K562 (cell line): Measurements from ENCODE around the gene PEX10. TPM values are rescaled to one million over a fixed set of nuclear protein-coding genes. Genes with fewer than 3 reads are reported as not detected.

Experiments
- ARNT ChIP-seq, 2 experiments: fragments of 450-650 bp; IDR thresholded peaks; 2 replicates each; pipeline ENCODE4 v1.6.1; 2016; ENCODE audit warnings: mild to moderate bottlenecking in 1 of 2
- CBX3 ChIP-seq, 2 experiments: IDR thresholded peaks; 1 replicate in 1 of 2; 2 replicates in 1 of 2; pipeline ENCODE4 v1.6.1; 2012; ENCODE audit warnings: inconsistent platforms in 2 of 2, low read length in 2 of 2, borderline replicate concordance in 1 of 2, control low read depth in 1 of 2
- EP400 ChIP-seq: fragments of 450-650 bp; IDR thresholded peaks from 2 replicates; pipeline ENCODE4 v1.6.1; 2017; ENCODE audit warnings: antibody characterized with exemption, mild to moderate bottlenecking, moderate library complexity
- FOSL1 ChIP-seq: fragments of 200-800 bp; sonication (Bioruptor generic); conservative IDR thresholded peaks from 2 replicates; pipeline ENCODE4 v1.6.1; 2016; ENCODE audit warnings: missing genetic modification characterization, missing compliant biosample characterization
- FOXJ3 ChIP-seq: sonication (generic); formaldehyde crosslinking; IDR thresholded peaks from 2 replicates; pipeline ENCODE4 v1.4.0; 2020; ENCODE audit warnings: mild to moderate bottlenecking, missing genetic modification reagents
- GATAD2A ChIP-seq: fragments of 450-650 bp; IDR thresholded peaks from 2 replicates; pipeline ENCODE4 v1.6.1; 2017
- GMEB1 ChIP-seq: fragments of 250-450 bp; sonication (Bioruptor Pico); IDR thresholded peaks from 2 replicates; pipeline ENCODE4 v1.4.0; 2020; ENCODE audit warnings: mild to moderate bottlenecking
- GTF2E2 ChIP-seq: fragments of 200-800 bp; sonication (Bioruptor generic); IDR thresholded peaks from 2 replicates; pipeline ENCODE4 v1.6.1; 2016; ENCODE audit warnings: missing genetic modification characterization, missing compliant biosample characterization
- HEY1 ChIP-seq: fragments of 250-450 bp; sonication (Bioruptor Pico); IDR thresholded peaks from 2 replicates; pipeline ENCODE4 v1.5.0; 2020; ENCODE audit warnings: mild to moderate bottlenecking, moderate library complexity, borderline replicate concordance
- MEIS2 ChIP-seq: fragments of 450-650 bp; IDR thresholded peaks from 2 replicates; pipeline ENCODE4 v1.6.1; 2014; ENCODE audit warnings: mild to moderate bottlenecking; ENCODE audit not compliant: partially characterized antibody
- NBN ChIP-seq: fragments of 450-650 bp; IDR thresholded peaks from 2 replicates; pipeline ENCODE4 v1.6.1; 2016; ENCODE audit warnings: low read depth, mild to moderate bottlenecking
- RBM22 ChIP-seq: fragments of 200-400 bp; formaldehyde crosslinking; IDR thresholded peaks from 2 replicates; pipeline ENCODE4 v1.6.1; 2018; ENCODE audit warnings: low read length, low read depth; ENCODE audit not compliant: poor library complexity, severe bottlenecking
- RFX7 ChIP-seq: fragments of 250-450 bp; sonication (Bioruptor Pico); IDR thresholded peaks from 2 replicates; pipeline ENCODE4 v1.5.1; 2021; ENCODE audit warnings: mild to moderate bottlenecking
- SNRNP70 ChIP-seq: fragments of 200-400 bp; formaldehyde crosslinking; optimal IDR thresholded peaks from 2 replicates; pipeline ENCODE3; 2017; ENCODE audit warnings: low read depth, low read length
- SRSF9 ChIP-seq: fragments of 200-400 bp; formaldehyde crosslinking; IDR thresholded peaks from 2 replicates; pipeline ENCODE4 v1.6.1; 2017; ENCODE audit warnings: low read depth, low read length, borderline replicate concordance
- ZNF146 ChIP-seq: IDR thresholded peaks from one replicate; pipeline ENCODE4 v1.6.1; 2018; ENCODE audit warnings: missing compliant biosample characterization; ENCODE audit not compliant: unreplicated experiment
- ZNF384 ChIP-seq: IDR thresholded peaks from 2 replicates; pipeline ENCODE4 v1.6.1; 2012; ENCODE audit warnings: low read depth, low read length, improper control_type of control experiment
- ZNF436 ChIP-seq: fragments of 250-450, 450-650 bp; sonication (Bioruptor Pico); formaldehyde crosslinking; IDR thresholded peaks from 2 replicates; pipeline ENCODE4 v1.7.0; 2020; ENCODE audit warnings: mild to moderate bottlenecking
- ZNF644 ChIP-seq: fragments of 200-800 bp; sonication (Bioruptor generic); IDR thresholded peaks from 2 replicates; pipeline ENCODE4 v1.6.1; 2016; ENCODE audit warnings: low read depth, missing genetic modification characterization, missing compliant biosample characterization
- ZSCAN32 ChIP-seq: fragments of 450-650 bp; formaldehyde crosslinking; IDR thresholded peaks from 2 replicates; pipeline ENCODE4 v1.4.0; 2020; ENCODE audit warnings: mild to moderate bottlenecking, moderate library complexity
- polyA plus RNA-seq, 8 experiments: library from polyadenylated mRNA; depleted of rRNA in 4 of 8; stranded (reverse) in 5 of 8; unstranded in 3 of 8; fragments of >200 nt; fragmentation: Nextera tagmentation in 2 of 8; fragmentation: Illumina TruSeq in 1 of 8; extraction: Ambion mirVana in 2 of 8; extraction: Trizol in 1 of 8; gene quantifications; 2 replicates each; pipeline versions ENCODE4 v1.2.1 to v1.2.3, GENCODE V29; 2011 to 2014; ENCODE audit warnings: inconsistent platforms in 1 of 8, missing spikeins in 1 of 8
- total RNA-seq, 7 experiments: library from RNA; depleted of rRNA in 6 of 7; stranded (reverse); fragments of >200 nt in 6 of 7; fragmentation: Illumina TruSeq in 2 of 7; extraction: Trizol in 2 of 7; gene quantifications; 2 replicates each; pipeline versions ENCODE4 v1.2.1 to v1.2.3, GENCODE V29; 2011 to 2021; ENCODE audit warnings: low replicate concordance in 1 of 7
- TF ChIP-seq, protein P1 (sequence below): sonication (generic); formaldehyde crosslinking; IDR thresholded peaks from 2 replicates; pipeline ENCODE4 v1.8.1; 2023; ENCODE audit warnings: mild to moderate bottlenecking, missing genetic modification reagents
- TF ChIP-seq, protein P2 (sequence below): fragments of 250-450 bp; sonication (Bioruptor Pico); IDR thresholded peaks from 2 replicates; pipeline ENCODE4 v1.9.0; 2021; ENCODE audit warnings: mild to moderate bottlenecking, inconsistent platforms
- TF ChIP-seq, protein P3 (sequence below): fragments of 450-650 bp; IDR thresholded peaks from 2 replicates; pipeline ENCODE4 v1.6.1; 2016; ENCODE audit warnings: antibody characterized with exemption

PEX10 gene
- total and polyA plus RNA-seq, 9 of the 15 experiments (the other 6 are each of a cell fraction or from before 2014, with no cell fraction given) = 0.03 to 26.2 (median 8.7) TPM

DNA sequence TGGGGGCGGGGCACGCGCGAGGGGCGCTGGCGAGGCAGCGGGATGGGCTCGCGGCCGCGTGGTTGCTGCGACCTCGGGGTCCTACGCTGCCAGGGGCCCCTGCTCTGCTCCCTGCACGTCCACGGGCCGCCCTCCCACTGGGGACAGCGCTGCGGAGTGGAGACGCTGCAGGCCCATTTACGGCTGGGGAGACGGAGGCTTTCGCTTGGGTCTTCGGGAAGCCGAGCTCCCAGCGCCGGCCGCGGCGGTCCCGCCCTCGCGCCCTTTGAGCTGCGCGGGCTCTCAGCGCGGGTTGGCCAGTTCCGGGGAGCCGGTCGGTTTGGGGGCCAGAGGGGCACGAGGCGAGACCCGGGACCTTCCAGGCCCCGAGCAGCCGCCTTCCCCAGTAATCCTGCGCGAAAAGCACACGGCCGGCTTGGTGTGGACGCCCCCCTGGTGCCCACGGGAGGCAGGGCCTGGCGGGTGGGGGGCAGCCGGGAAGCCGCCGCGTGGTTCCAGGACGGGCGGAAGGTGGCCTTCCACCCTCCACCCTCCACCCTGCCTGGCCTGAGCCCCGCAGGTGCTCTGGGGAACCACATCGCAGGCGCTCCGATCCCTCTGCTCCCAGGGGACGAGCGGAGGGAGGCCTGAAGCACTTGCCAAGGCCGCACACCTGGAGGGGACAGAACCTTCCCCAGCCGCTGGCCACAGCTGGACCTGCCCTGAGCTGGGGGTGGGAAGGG lies 570 bp upstream of the PEX10 start (continued):
- TF ChIP-seq, protein P1, sequence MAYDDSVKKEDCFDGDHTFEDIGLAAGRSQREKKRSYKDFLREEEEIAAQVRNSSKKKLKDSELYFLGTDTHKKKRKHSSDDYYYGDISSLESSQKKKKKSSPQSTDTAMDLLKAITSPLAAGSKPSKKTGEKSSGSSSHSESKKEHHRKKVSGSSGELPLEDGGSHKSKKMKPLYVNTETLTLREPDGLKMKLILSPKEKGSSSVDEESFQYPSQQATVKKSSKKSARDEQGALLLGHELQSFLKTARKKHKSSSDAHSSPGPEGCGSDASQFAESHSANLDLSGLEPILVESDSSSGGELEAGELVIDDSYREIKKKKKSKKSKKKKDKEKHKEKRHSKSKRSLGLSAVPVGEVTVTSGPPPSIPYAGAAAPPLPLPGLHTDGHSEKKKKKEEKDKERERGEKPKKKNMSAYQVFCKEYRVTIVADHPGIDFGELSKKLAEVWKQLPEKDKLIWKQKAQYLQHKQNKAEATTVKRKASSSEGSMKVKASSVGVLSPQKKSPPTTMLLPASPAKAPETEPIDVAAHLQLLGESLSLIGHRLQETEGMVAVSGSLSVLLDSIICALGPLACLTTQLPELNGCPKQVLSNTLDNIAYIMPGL (CRISPR knock-in tag) = no peak
- no peak for TF ChIP-seq GMEB1 (CRISPR knock-in tag)
- no peak for TF ChIP-seq ARNT (IDR thresholded peaks at IDR 0.05)
- TF ChIP-seq CBX3 (IDR thresholded peaks at IDR 0.05; ENCODE audit: borderline replicate concordance in 1 of 2, low read length in 2 of 2) = peak in 1 of 2 experiments; percentile 28; a peak in 1 of 3 replicates
- TF ChIP-seq ZNF436 (CRISPR knock-in tag) = no peak
- no peak for TF ChIP-seq ZNF384
- no peak for TF ChIP-seq ZSCAN32 (CRISPR knock-in tag)
- TF ChIP-seq GTF2E2 (tag) = no peak
- TF ChIP-seq ZNF644 = no peak
- no peak for TF ChIP-seq RFX7
- TF ChIP-seq ZNF146 (CRISPR knock-in tag) = no peak
- TF ChIP-seq GATAD2A = 0 out of 2 replicates have a peak, but pooled peaks have one; percentile 20
- TF ChIP-seq NBN = no peak
- no peak for TF ChIP-seq HEY1 (CRISPR knock-in tag)
- no peak for TF ChIP-seq MEIS2
- TF ChIP-seq EP400 = peak; percentile 76; the same call in 1 of the 2 replicates
- no peak for TF ChIP-seq SRSF9
- TF ChIP-seq, protein P2, sequence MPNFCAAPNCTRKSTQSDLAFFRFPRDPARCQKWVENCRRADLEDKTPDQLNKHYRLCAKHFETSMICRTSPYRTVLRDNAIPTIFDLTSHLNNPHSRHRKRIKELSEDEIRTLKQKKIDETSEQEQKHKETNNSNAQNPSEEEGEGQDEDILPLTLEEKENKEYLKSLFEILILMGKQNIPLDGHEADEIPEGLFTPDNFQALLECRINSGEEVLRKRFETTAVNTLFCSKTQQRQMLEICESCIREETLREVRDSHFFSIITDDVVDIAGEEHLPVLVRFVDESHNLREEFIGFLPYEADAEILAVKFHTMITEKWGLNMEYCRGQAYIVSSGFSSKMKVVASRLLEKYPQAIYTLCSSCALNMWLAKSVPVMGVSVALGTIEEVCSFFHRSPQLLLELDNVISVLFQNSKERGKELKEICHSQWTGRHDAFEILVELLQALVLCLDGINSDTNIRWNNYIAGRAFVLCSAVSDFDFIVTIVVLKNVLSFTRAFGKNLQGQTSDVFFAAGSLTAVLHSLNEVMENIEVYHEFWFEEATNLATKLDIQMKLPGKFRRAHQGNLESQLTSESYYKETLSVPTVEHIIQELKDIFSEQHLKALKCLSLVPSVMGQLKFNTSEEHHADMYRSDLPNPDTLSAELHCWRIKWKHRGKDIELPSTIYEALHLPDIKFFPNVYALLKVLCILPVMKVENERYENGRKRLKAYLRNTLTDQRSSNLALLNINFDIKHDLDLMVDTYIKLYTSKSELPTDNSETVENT (CRISPR knock-in tag) = peak; percentile 79
- TF ChIP-seq, protein P3, sequence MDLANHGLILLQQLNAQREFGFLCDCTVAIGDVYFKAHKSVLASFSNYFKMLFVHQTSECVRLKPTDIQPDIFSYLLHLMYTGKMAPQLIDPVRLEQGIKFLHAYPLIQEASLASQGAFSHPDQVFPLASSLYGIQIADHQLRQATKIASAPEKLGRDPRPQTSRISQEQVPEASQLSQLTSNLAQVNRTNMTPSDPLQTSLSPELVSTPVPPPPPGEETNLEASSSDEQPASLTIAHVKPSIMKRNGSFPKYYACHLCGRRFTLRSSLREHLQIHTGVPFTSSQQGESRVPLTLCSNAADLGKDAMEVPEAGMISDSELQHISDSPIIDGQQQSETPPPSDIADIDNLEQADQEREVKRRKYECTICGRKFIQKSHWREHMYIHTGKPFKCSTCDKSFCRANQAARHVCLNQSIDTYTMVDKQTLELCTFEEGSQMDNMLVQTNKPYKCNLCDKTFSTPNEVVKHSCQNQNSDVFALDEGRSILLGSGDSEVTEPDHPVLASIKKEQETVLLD = no peak
- TF ChIP-seq FOSL1 (tag) = no peak
- TF ChIP-seq FOXJ3 (CRISPR knock-in tag) = no peak
- TF ChIP-seq SNRNP70 = no peak
- no peak for TF ChIP-seq RBM22
